ENCODE results near the gene PSMG1. TPM values are rescaled to one million over a fixed set of nuclear protein-coding genes. Genes with fewer than 3 reads are reported as not detected.

Gene PSMG1
- total and polyA plus RNA-seq, 2 of the 8 experiments (the other 6 are each of a cell fraction or from before 2014, with no cell fraction given) = 50.7 to 93.7 TPM

GRCh38 chr21:39169906-39170305 lies 13.3 kb downstream of the PSMG1 start:
- ChIA-PET POLR2A (ENCODE audit: partially characterized antibody) (interaction anchor here (1.8 kb wide), 1 partner anchor 13 kb away, joined by 5 read pairs; the partner anchor contains the start of gene PSMG1), CTCF (ENCODE audit: partially characterized antibody) (interaction anchor here (0.6 kb wide), 1 partner anchor 286 kb away, joined by 3 read pairs; no protein-coding TSS in a partner anchor)
- Histone ChIP-seq H3K4me1 (replicated peaks in 1 of 4; ENCODE audit: control insufficient read depth in 3 of 4, insufficient read depth in 4 of 4, low read length in 3 of 4) (no peaks in the 10 kb centered on the region), H3K9ac (replicated peaks in 1 of 4; ENCODE audit: extremely low read depth in 1 of 4, low read depth in 3 of 4, low read length in 3 of 4) (no peak overlapping the region), H4K8ac (ENCODE audit: extremely low read depth, insufficient read depth, low read length) (no peak overlapping the region), H3K79me1 (ENCODE audit: low read depth, low read length) (no peaks in the 10 kb centered on the region), H2BK20ac (ENCODE audit: low read length) (no peak overlapping the region), H3K4me3 (ENCODE audit: extremely low read depth in 1 of 4, insufficient read depth in 2 of 4, low read depth in 3 of 4, low read length in 4 of 4) (no peak overlapping the region), H3K36me3 (ENCODE audit: control insufficient read depth in 2 of 4, insufficient read depth in 4 of 4, low read length in 3 of 4) (peaks cover 0 to 21% (median 10%) of the 10 kb centered on the region in 4 experiments; a peak in 6 of 8 replicates), H2AK5ac (ENCODE audit: low read depth, low read length) (no peak overlapping the region), H3K23ac (ENCODE audit: insufficient read length) (no peak overlapping the region), H3K14ac (ENCODE audit: insufficient read length) (no peak overlapping the region), H3K9me3 (ENCODE audit: insufficient read depth in 2 of 2, low read depth in 1 of 2, low read length in 1 of 2) (peaks cover 3% of the 10 kb centered on the region in 2 experiments; a peak in 1 of 4 replicates), H3K4me2 (ENCODE audit: insufficient read depth in 1 of 2, low read depth in 2 of 2, low read length in 2 of 2) (no peak overlapping the region), H3K27ac (ENCODE audit: low read depth, low read length) (no peak overlapping the region), H2BK12ac (ENCODE audit: low read depth, low read length) (no peak overlapping the region), H2BK5ac (ENCODE audit: low read depth, low read length) (no peak overlapping the region), H3K27me3 (replicated peaks in 1 of 4; ENCODE audit: control insufficient read depth in 3 of 4, extremely low read depth in 1 of 4, insufficient read depth in 3 of 4, low read length in 3 of 4) (no peaks in the 10 kb centered on the region), H3K4ac (replicated peaks; ENCODE audit: insufficient read length, low read depth, low read length) (no peak overlapping the region), H2BK120ac (replicated peaks; ENCODE audit: low read depth, low read length) (no peak overlapping the region), H4K5ac (ENCODE audit: insufficient read length, low read depth, low read length) (no peak overlapping the region), H2AFZ (ENCODE audit: low read length) (no peak overlapping the region), H3K18ac (ENCODE audit: extremely low read depth, low read length) (no peak overlapping the region), H3K79me2 (ENCODE audit: control insufficient read depth in 1 of 2, insufficient read depth in 2 of 2, low read length in 2 of 2) (no peaks in the 10 kb centered on the region), H2BK15ac (ENCODE audit: low read length) (no peak overlapping the region), H3K56ac (replicated peaks; ENCODE audit: insufficient read length, low read depth, low read length) (no peak overlapping the region), H4K20me1 (replicated peaks in 1 of 2; ENCODE audit: control insufficient read depth in 1 of 2, insufficient read depth in 2 of 2, low read length in 2 of 2) (peaks cover 0 to 1% of the 10 kb centered on the region in 2 experiments), H3K23me2 (ENCODE audit: low read depth, low read length) (no peaks in the 10 kb centered on the region), H4K91ac (replicated peaks; ENCODE audit: insufficient read length, low read length) (no peak overlapping the region)
- no peak for DNase-seq (ENCODE audit: low read depth in 1 of 2, low spot score in 2 of 2)
- TF ChIP-seq TEAD4 (IDR thresholded peaks at IDR 0.05; ENCODE audit: low read depth, low read length) = no peak
- no peak for TF ChIP-seq BRCA1 (IDR thresholded peaks at IDR 0.05; ENCODE audit: low read depth, low read length)
- TF ChIP-seq USF2 (IDR thresholded peaks at IDR 0.05; ENCODE audit: low read length) = no peak
- TF ChIP-seq KDM4A (IDR thresholded peaks at IDR 0.05; ENCODE audit: low read depth, low read length, severe bottlenecking) = no peak
- no peak for TF ChIP-seq ATF2 (IDR thresholded peaks at IDR 0.05; ENCODE audit: low read length)
- no peak for TF ChIP-seq CBX5 (IDR thresholded peaks at IDR 0.05; ENCODE audit: low read depth, low read length)
- TF ChIP-seq POU5F1 (IDR thresholded peaks at IDR 0.05; ENCODE audit: low read depth, low read length) = no peak
- no peak for TF ChIP-seq MAFK (IDR thresholded peaks at IDR 0.05; ENCODE audit: low read depth, low read length)
- TF ChIP-seq TAF1 (IDR thresholded peaks at IDR 0.05; ENCODE audit: low read depth, low read length) = no peak
- no peak for TF ChIP-seq SRF (IDR thresholded peaks at IDR 0.05; ENCODE audit: low read depth, low read length)
- WGBS, 2 experiments (ENCODE audit: extremely low coverage in 1 of 2, insufficient coverage in 1 of 2, insufficient read length in 1 of 2, insufficient replicate concordance in 2 of 2, low coverage in 1 of 2, low lambda C conversion rate in 2 of 2, missing lambda C conversion rate in 1 of 2) = 95% methylated on average over 5 of the region's 5 CpGs; no CpG with 5 or more reads in 1 of the 2 experiments
- FAIRE-seq = no peak

All from H1 (cell line).